Measurements from ENCODE around the gene RXFP4. TPM values are rescaled to one million over a fixed set of nuclear protein-coding genes. Genes with fewer than 3 reads are reported as not detected.
A peak's percentile ranks its signal among the peaks of the same experiment; 100 is the strongest.

RXFP4 gene
- total and polyA plus RNA-seq, 2 donors (not counting 1 experiment from before 2014, with no cell fraction given), result 0.12 TPM; not detected in 1

GRCh38 chr1:155966135-155966534 is 24.7 kb downstream of the RXFP4 start:
- H3K79me2 ChIP-seq (ENCODE audit: control insufficient read depth, insufficient read depth, low read length), result peaks cover 88% of the 10 kb centered on the region
- TF ChIP-seq CTCF (IDR thresholded peaks at IDR 0.05) (no peak), EZH2 (IDR thresholded peaks at IDR 0.05; ENCODE audit: borderline replicate concordance, insufficient read depth, low read depth, low read length, poor library complexity, severe bottlenecking) (no peak)
- ChIA-PET CTCF (interaction anchor here (0.7 to 5.4 kb wide), 5 partner anchors 11 to 22 kb away, joined by 3 to 39 read pairs (median 4); partner anchors contain the start of gene ARHGEF2), POLR2A (interaction anchor here (0.8 to 1.8 kb wide), 2 partner anchors 8 to 15 kb away, joined by 3 to 5 read pairs; no protein-coding TSS in a partner anchor)
- H3K4me1 ChIP-seq (ENCODE audit: control insufficient read depth in 2 of 2, insufficient read depth in 2 of 2, low read length in 2 of 2), result peaks cover 63 to 84% of the 10 kb centered on the region in 2 donors
- Mint-ChIP-seq H3K27ac (peak overlapping the region; percentile 91), H3K9me3 (ENCODE audit: insufficient read depth) (no peaks in the 10 kb centered on the region), H3K4me3 (no peak overlapping the region), H3K4me1 (peaks cover 80% of the 10 kb centered on the region), H3K27me3 (no peaks in the 10 kb centered on the region)
- DNase-seq, result no peak
- H3K9me3 ChIP-seq (ENCODE audit: control extremely low read depth in 1 of 3, control insufficient read depth in 2 of 3, insufficient read depth in 1 of 3, low read length in 2 of 3), result no peaks in the 10 kb centered on the region
- H3K36me3 ChIP-seq (replicated peaks in 1 of 2; ENCODE audit: control extremely low read depth in 1 of 2, control insufficient read depth in 1 of 2, extremely low read depth in 1 of 2, insufficient read depth in 2 of 2, low read length in 1 of 2), result peaks cover 11 to 85% of the 10 kb centered on the region in 2 experiments
- intact Hi-C loops (cut with micrococcal nuclease), result no loop called here
- H3K4me3 ChIP-seq (ENCODE audit: control extremely low read depth in 1 of 5, extremely low read depth in 1 of 5, insufficient read depth in 1 of 5, low read depth in 2 of 5, low read length in 4 of 5), result no peak overlapping the region
- no peak overlapping the region for H3K9ac ChIP-seq (ENCODE audit: low read length)
- H3K27me3 ChIP-seq (replicated peaks in 1 of 4; ENCODE audit: control extremely low read depth in 1 of 4, control insufficient read depth in 3 of 4, insufficient read depth in 4 of 4, low read length in 3 of 4), result no peaks in the 10 kb centered on the region
- H2AFZ ChIP-seq (ENCODE audit: insufficient read depth, low read depth, low read length, poor library complexity, severe bottlenecking), result no peak overlapping the region
- H3K27ac ChIP-seq (ENCODE audit: low read length in 2 of 2), result peak overlapping the region in 1 of 2 donors; percentile 79
- ATAC-seq (ENCODE audit: low read depth), result no peak
- H3K4me2 ChIP-seq (replicated peaks; ENCODE audit: low read depth, low read length, poor library complexity, severe bottlenecking), result no peak overlapping the region
- 92% methylated on average over 8 of the region's 9 CpGs for WGBS (ENCODE audit: insufficient coverage)
- peaks cover 85% of the 10 kb centered on the region for H4K20me1 ChIP-seq (ENCODE audit: control insufficient read depth, insufficient read depth, low read length, poor library complexity, severe bottlenecking)

- H3K27ac Mint-ChIP-seq, result peak overlapping the region; percentile 91
- Histone ChIP-seq H4K20me1 (ENCODE audit: control insufficient read depth, insufficient read depth, low read length, poor library complexity, severe bottlenecking) (peaks cover 87% of the 10 kb centered on the region), H3K9ac (ENCODE audit: low read length) (no peak overlapping the region), H3K27me3 (replicated peaks in 1 of 4; ENCODE audit: control extremely low read depth in 1 of 4, control insufficient read depth in 3 of 4, insufficient read depth in 4 of 4, low read length in 3 of 4) (no peaks in the 10 kb centered on the region), H3K9me3 (ENCODE audit: control extremely low read depth in 1 of 3, control insufficient read depth in 2 of 3, insufficient read depth in 1 of 3, low read length in 2 of 3) (no peaks in the 10 kb centered on the region), H3K79me2 (ENCODE audit: control insufficient read depth, insufficient read depth, low read length) (peaks cover 90% of the 10 kb centered on the region), H2AFZ (ENCODE audit: insufficient read depth, low read depth, low read length, poor library complexity, severe bottlenecking) (no peak overlapping the region), H3K36me3 (replicated peaks in 1 of 2; ENCODE audit: control extremely low read depth in 1 of 2, control insufficient read depth in 1 of 2, extremely low read depth in 1 of 2, insufficient read depth in 2 of 2, low read length in 1 of 2) (peaks cover 11 to 81% of the 10 kb centered on the region in 2 experiments), H3K4me1 (ENCODE audit: control insufficient read depth in 2 of 2, insufficient read depth in 2 of 2, low read length in 2 of 2) (peaks cover 62 to 84% of the 10 kb centered on the region in 2 donors), H3K4me2 (replicated peaks; ENCODE audit: low read depth, low read length, poor library complexity, severe bottlenecking) (peak overlapping the region; percentile 73), H3K27ac (ENCODE audit: low read length in 2 of 2) (peak overlapping the region; percentile 53 to 79), H3K4me3 (ENCODE audit: control extremely low read depth in 1 of 5, extremely low read depth in 1 of 5, insufficient read depth in 1 of 5, low read depth in 2 of 5, low read length in 4 of 5) (no peak overlapping the region)
- TF ChIP-seq CTCF (IDR thresholded peaks at IDR 0.05) (no peak), EZH2 (IDR thresholded peaks at IDR 0.05; ENCODE audit: borderline replicate concordance, insufficient read depth, low read depth, low read length, poor library complexity, severe bottlenecking) (no peak)
- H3K27me3 Mint-ChIP-seq, result no peaks in the 10 kb centered on the region
- DNase-seq, result no peak
- intact Hi-C loops (cut with micrococcal nuclease), result no loop called here
- peaks cover 79% of the 10 kb centered on the region for H3K4me1 Mint-ChIP-seq
- ChIA-PET CTCF (interaction anchor here (1.0 to 5.4 kb wide), 7 partner anchors 11 to 32 kb away, joined by 3 to 39 read pairs (median 4); partner anchors contain the start of genes ARHGEF2 and KHDC4), POLR2A (interaction anchor here (0.7 to 1.8 kb wide), 4 partner anchors 11 to 42 kb away, joined by 3 to 9 read pairs (median 6); partner anchors contain the start of gene ARHGEF2)
- peak overlapping the region; percentile 71 for H3K4me3 Mint-ChIP-seq
- no CpG with 5 or more reads among the region's 7 CpGs for WGBS (ENCODE audit: insufficient coverage)
- ATAC-seq (ENCODE audit: low read depth), result no peak
- no peaks in the 10 kb centered on the region for H3K9me3 Mint-ChIP-seq (ENCODE audit: insufficient read depth)
Observed at GRCh38 chr1:155966750-155967149, 25.3 kb downstream of the RXFP4 start.

Data from B cell (primary cell).